SH-SY5Y (cell line): ENCODE results near the gene CHST11.

Experiments
- GATA2 ChIP-seq: IDR thresholded peaks from 2 replicates; pipeline ENCODE4 v1.6.1; 2011; ENCODE audit warnings: mild to moderate bottlenecking, low read depth, low read length
- GATA3 ChIP-seq: IDR thresholded peaks from 2 replicates; pipeline ENCODE4 v1.6.1; 2011; ENCODE audit warnings: low read depth, mild to moderate bottlenecking, low read length, moderate library complexity

GRCh38 chr12:104719700-104720338 lies 263.1 kb downstream of the CHST11 start:
- TF ChIP-seq GATA2 (no peak), GATA3 (no peak)
